ENCODE data around the gene DIPK1A. TPM values are rescaled to one million over a fixed set of nuclear protein-coding genes. Genes with fewer than 3 reads are reported as not detected.

Gene DIPK1A
- total RNA-seq, 1 experiment from 2014 or later: 2.3 TPM

DNA sequence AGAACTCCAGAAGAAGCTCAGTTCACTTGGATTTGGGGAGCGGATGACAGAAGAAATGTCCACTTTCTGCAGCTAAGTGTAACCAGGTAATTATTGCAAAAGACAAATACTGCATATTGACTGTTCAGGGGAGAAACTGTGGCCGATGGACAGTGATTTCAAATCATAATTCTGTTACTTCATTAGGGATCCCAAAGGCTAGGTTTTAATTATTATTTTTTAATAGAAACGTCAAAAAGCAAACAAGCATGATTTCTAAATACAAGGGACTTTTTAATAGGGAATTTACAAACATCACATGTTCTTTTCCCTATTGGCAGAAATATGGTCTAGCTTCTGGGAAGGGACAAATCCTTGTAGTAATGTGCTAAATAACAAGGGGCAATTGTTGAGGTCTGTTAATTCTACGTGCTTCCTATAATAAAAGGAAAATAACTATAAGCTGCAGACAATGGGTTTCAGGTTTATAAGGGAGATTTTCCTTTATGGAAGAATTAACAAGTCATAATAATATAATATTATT, 15.5 kb downstream of the DIPK1A start:
- TF ChIP-seq, protein P1, sequence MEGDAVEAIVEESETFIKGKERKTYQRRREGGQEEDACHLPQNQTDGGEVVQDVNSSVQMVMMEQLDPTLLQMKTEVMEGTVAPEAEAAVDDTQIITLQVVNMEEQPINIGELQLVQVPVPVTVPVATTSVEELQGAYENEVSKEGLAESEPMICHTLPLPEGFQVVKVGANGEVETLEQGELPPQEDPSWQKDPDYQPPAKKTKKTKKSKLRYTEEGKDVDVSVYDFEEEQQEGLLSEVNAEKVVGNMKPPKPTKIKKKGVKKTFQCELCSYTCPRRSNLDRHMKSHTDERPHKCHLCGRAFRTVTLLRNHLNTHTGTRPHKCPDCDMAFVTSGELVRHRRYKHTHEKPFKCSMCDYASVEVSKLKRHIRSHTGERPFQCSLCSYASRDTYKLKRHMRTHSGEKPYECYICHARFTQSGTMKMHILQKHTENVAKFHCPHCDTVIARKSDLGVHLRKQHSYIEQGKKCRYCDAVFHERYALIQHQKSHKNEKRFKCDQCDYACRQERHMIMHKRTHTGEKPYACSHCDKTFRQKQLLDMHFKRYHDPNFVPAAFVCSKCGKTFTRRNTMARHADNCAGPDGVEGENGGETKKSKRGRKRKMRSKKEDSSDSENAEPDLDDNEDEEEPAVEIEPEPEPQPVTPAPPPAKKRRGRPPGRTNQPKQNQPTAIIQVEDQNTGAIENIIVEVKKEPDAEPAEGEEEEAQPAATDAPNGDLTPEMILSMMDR (IDR thresholded peaks at IDR 0.05; ENCODE audit: insufficient read depth in 1 of 2, low read depth in 1 of 2, low read length in 1 of 2, severe bottlenecking in 1 of 2, unreplicated experiment in 1 of 2): no peak
- no TSS peak for BruUV-seq (replicated peaks)
- intact Hi-C loops (cut with micrococcal nuclease; ENCODE audit: unreplicated experiment): no loop called here
- CTCF ChIA-PET: no interaction called here
- H3K9me3 ChIP-seq: no peaks in the 10 kb centered on the region
- Mint-ChIP-seq H3K27ac (ENCODE audit: unreplicated experiment) (no peak overlapping the region), H3K27me3 (ENCODE audit: insufficient read depth, unreplicated experiment) (no peaks in the 10 kb centered on the region), H3K36me3 (ENCODE audit: insufficient read depth, unreplicated experiment) (no peaks in the 10 kb centered on the region), H3K4me3 (ENCODE audit: unreplicated experiment) (no peak overlapping the region), H3K4me1 (ENCODE audit: low read depth, unreplicated experiment) (peaks cover 26% of the 10 kb centered on the region), H3K9me3 (ENCODE audit: unreplicated experiment) (peaks cover 9% of the 10 kb centered on the region)
- no peaks in the 10 kb centered on the region for H3K27me3 ChIP-seq (replicated peaks; ENCODE audit: control insufficient read depth, insufficient read depth, low read length)
- no peaks in the 10 kb centered on the region for H3K36me3 ChIP-seq (ENCODE audit: control insufficient read depth, insufficient read depth, low read length)
- H3K4me1 ChIP-seq: peaks cover 16% of the 10 kb centered on the region
- H3K4me3 ChIP-seq (ENCODE audit: low read depth, low read length): no peak overlapping the region
- no peak for DNase-seq
- POLR2A ChIA-PET: no interaction called here

DNA sequence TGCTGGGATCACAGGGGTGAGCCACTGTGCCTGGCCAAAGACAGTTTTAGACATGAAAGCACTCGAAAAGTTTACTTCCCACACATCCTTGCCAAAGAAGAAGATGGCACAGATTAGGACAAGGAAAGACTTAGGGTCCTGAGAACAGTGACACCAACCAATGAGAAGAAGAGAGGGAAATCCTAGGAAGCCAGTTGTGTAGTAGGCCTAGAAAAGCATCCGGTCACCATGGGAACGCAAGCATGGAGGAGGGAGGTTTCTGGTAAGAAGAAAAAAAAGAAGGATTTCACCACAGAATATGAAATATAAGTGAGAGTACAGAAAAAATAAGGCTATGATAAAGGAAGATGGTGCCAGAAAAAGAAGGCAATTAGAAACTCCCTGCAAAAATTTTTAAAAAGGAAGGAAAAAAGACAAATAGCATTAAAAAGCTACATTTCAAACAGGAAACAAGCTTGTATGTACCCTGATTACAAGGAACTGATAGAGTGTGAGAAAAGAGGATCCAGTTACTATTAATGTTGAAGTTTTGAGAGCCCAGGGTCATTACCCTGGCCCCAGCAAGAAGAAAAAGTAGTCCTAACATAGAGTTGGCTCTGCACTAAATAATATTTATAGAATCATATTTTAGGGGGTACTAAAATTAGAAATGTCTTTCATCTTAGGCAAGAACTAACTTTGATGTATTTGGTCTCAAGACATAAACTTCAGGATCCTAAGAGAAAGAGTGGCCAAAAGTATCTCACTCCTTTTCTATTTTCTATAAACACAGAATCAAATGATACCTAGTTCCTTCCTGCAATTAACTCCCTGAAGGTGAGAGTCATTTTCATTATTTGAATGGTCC, 16.1 kb downstream of the DIPK1A start:
- no TSS peak for BruUV-seq (replicated peaks)
- no peaks in the 10 kb centered on the region for H3K36me3 Mint-ChIP-seq (ENCODE audit: insufficient read depth, unreplicated experiment)
- POLR2A ChIA-PET: no interaction called here

DNA sequence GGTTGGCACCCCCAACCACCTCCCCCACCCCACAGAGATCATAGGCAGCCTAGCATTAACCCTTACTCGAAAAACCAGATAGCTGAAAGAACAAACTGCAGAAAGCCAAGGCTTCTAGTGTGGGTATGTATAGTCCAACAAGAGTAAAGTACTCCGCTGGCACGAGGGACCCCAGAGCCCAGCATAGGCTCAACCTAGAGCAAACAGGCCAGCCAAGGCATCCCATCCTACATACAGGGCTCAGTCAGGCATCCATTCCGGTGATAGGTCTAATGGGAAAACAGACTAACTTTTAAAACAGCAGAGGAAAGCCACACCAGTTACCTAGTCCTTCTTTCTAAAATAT, 17.8 kb downstream of the DIPK1A start:
- no peaks in the 10 kb centered on the region for H3K27me3 ChIP-seq (replicated peaks; ENCODE audit: control insufficient read depth, insufficient read depth, low read length)
- no peak overlapping the region for H3K4me3 Mint-ChIP-seq (ENCODE audit: unreplicated experiment)
- no peaks in the 10 kb centered on the region for H3K9me3 ChIP-seq
- no TSS peak for BruUV-seq (replicated peaks)
- ChIA-PET CTCF (interaction anchor here (0.5 kb wide), 1 partner anchor 51 kb away, joined by 3 read pairs; no protein-coding TSS in a partner anchor), POLR2A (no interaction called here)
- no peaks in the 10 kb centered on the region for H3K4me1 ChIP-seq
- DNase-seq: no peak
- peaks cover 26% of the 10 kb centered on the region for H3K4me1 Mint-ChIP-seq (ENCODE audit: low read depth, unreplicated experiment)
- H3K36me3 Mint-ChIP-seq (ENCODE audit: insufficient read depth, unreplicated experiment): no peaks in the 10 kb centered on the region
- H3K9me3 Mint-ChIP-seq (ENCODE audit: unreplicated experiment): peaks cover 9% of the 10 kb centered on the region
- H3K27ac Mint-ChIP-seq (ENCODE audit: unreplicated experiment): no peak overlapping the region
- H3K36me3 ChIP-seq (ENCODE audit: control insufficient read depth, insufficient read depth, low read length): no peaks in the 10 kb centered on the region
- H3K4me3 ChIP-seq (ENCODE audit: low read depth, low read length): no peak overlapping the region
- TF ChIP-seq, protein P1 (IDR thresholded peaks at IDR 0.05; ENCODE audit: insufficient read depth in 1 of 2, low read depth in 1 of 2, low read length in 1 of 2, severe bottlenecking in 1 of 2, unreplicated experiment in 1 of 2): no peak
- no peaks in the 10 kb centered on the region for H3K27me3 Mint-ChIP-seq (ENCODE audit: insufficient read depth, unreplicated experiment)
- intact Hi-C loops (cut with micrococcal nuclease; ENCODE audit: unreplicated experiment): no loop called here

More for the DNA sequence above, 16.1 kb downstream of the DIPK1A start:
- intact Hi-C loops (cut with micrococcal nuclease; ENCODE audit: unreplicated experiment): no loop called here
- Mint-ChIP-seq H3K9me3 (ENCODE audit: unreplicated experiment) (peaks cover 9% of the 10 kb centered on the region), H3K4me1 (ENCODE audit: low read depth, unreplicated experiment) (peaks cover 26% of the 10 kb centered on the region), H3K4me3 (ENCODE audit: unreplicated experiment) (no peak overlapping the region), H3K27ac (ENCODE audit: unreplicated experiment) (no peak overlapping the region), H3K27me3 (ENCODE audit: insufficient read depth, unreplicated experiment) (no peaks in the 10 kb centered on the region)
- DNase-seq: no peak
- Histone ChIP-seq H3K27me3 (replicated peaks; ENCODE audit: control insufficient read depth, insufficient read depth, low read length) (no peaks in the 10 kb centered on the region), H3K4me1 (peaks cover 10% of the 10 kb centered on the region), H3K36me3 (ENCODE audit: control insufficient read depth, insufficient read depth, low read length) (no peaks in the 10 kb centered on the region), H3K9me3 (no peaks in the 10 kb centered on the region), H3K4me3 (ENCODE audit: low read depth, low read length) (no peak overlapping the region)
- TF ChIP-seq, protein P1 (IDR thresholded peaks at IDR 0.05; ENCODE audit: insufficient read depth in 1 of 2, low read depth in 1 of 2, low read length in 1 of 2, severe bottlenecking in 1 of 2, unreplicated experiment in 1 of 2): no peak
- CTCF ChIA-PET: no interaction called here
